ENCODE results near the gene ACTR2.

The ACTR2 gene

DNA sequence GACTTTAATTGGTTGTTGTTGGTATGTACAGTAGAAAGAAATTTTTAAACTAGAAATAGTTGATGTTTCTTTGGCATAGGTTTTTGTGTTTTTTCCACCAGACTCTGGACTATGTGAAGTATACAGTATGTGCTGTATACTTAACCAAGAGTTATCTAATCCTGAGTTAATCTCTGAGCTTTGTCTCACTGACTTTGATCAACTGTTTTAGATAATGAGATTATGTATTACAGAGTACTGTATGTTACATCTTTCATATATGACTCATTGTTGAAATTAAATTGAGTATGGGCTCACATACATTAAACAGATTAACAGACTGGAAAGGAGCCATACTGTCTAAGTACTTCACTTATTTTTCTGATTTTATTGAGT, 38.0 kb downstream of the ACTR2 start:
- TF ChIP-seq, protein P1, sequence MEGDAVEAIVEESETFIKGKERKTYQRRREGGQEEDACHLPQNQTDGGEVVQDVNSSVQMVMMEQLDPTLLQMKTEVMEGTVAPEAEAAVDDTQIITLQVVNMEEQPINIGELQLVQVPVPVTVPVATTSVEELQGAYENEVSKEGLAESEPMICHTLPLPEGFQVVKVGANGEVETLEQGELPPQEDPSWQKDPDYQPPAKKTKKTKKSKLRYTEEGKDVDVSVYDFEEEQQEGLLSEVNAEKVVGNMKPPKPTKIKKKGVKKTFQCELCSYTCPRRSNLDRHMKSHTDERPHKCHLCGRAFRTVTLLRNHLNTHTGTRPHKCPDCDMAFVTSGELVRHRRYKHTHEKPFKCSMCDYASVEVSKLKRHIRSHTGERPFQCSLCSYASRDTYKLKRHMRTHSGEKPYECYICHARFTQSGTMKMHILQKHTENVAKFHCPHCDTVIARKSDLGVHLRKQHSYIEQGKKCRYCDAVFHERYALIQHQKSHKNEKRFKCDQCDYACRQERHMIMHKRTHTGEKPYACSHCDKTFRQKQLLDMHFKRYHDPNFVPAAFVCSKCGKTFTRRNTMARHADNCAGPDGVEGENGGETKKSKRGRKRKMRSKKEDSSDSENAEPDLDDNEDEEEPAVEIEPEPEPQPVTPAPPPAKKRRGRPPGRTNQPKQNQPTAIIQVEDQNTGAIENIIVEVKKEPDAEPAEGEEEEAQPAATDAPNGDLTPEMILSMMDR (IDR thresholded peaks at IDR 0.05; ENCODE audit: low read depth, low read length, missing control alignments), result no peak
- no peak for DNase-seq (ENCODE audit: extremely low read depth, low read depth)
- no peak overlapping the region for H3K4me3 ChIP-seq (replicated peaks; ENCODE audit: low read depth, low read length)

DNA sequence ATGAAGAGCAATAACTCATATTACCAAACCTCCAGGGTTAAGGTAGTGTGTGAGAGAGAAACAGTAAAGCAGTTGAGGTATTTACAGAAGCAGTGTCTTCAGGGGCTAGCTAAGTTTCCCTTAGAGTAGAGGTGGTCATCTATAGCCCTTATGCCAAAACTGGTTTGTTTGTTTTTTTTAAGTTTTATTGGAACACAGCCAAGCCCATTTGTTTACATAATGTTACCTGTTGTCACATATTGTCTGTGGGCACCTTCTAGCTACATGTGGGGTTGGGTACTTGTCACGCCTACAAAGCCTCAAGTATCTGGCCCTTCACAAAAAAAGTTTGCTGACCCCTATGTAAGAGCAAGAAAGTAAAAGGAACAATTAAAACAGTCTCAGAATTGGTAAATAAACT, 39.4 kb downstream of the ACTR2 start:
- no peak for DNase-seq (ENCODE audit: extremely low read depth, low read depth)
- TF ChIP-seq, protein P1 (IDR thresholded peaks at IDR 0.05; ENCODE audit: low read depth, low read length, missing control alignments), result no peak
- no peak overlapping the region for H3K4me3 ChIP-seq (replicated peaks; ENCODE audit: low read depth, low read length)

DNA sequence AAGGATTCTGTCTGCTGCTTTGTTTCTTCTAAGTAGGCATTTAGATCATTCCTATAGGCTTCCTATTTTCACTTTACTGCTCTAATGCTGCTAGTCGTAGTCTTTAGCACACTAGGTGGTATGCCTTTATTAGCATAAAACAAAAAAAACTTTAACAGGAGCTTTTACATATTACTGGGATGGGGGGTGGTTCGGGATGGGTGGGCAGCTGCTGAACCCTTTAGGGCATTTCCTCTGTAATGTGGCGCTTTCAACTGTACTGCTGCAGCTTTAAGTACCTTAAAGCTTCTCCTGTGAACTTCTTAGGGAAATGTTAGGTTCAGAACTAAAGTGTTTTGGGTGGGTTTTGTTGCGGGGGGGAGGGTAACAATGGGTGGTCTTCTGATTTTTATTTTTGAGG, 41.3 kb downstream of the ACTR2 start:
- TF ChIP-seq, protein P1 (IDR thresholded peaks at IDR 0.05; ENCODE audit: low read depth, low read length, missing control alignments), result no peak
- H3K4me3 ChIP-seq (replicated peaks; ENCODE audit: low read depth, low read length), result no peak overlapping the region
- no peak for DNase-seq (ENCODE audit: extremely low read depth, low read depth)

DNA sequence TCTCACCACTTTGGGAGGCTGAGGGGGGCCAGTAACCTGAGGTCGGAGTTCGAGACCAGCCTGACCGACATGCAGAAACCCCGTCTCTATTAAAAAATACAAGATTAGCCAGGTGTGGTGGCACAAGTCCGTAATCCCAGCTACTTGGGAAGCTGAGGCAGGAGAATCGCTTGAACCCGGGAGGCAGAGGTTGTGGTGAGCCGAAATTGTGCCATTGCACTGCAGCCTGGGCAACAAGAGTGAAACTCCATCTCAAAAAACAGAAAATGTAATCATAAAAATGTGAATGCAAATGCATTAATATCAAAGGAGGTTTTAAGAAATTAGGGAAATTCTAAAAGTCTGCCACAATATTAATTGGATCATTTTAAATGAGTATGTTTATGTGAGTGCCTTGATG, 45.7 kb downstream of the ACTR2 start:
- TF ChIP-seq, protein P1 (IDR thresholded peaks at IDR 0.05; ENCODE audit: low read depth, low read length, missing control alignments), result no peak
- DNase-seq (ENCODE audit: extremely low read depth, low read depth), result no peak

DNA sequence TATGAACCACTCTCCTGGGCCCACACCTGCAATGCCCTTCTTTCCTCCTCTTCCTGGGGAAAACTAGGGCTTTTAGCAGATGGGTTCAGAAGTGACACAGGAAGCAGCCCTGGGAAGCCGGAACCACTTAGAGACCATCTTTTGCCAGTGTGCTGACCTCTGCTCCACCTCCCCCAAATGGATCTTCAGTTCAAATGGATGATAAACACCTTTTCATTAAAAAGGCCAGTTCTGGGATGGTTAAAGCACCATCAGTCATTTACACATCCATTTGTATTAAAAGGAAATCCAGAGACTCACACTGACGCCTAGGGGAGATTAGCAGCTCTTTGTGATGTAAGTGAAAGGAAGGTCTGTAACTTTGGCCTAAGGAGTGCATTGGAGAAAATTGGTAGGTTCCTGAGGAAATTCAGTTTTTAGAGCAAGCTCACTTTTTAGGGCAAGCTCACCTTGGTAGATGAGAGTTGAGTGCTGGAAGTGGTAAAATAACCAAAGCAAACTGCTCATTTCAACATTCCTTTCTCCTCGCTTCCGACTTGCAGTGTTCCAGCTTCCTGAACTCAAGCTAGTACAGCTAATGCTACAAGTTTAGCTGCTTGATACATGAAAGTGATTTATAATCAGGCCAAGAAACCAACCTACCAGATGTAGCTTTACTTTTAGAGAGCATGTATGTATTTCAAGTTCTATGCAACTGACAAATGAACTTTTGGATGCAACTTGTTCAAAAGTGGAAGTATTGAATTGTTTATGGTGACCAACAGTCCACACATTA, 47.7 kb downstream of the ACTR2 start:
- DNase-seq (ENCODE audit: extremely low read depth, low read depth), result no peak
- TF ChIP-seq, protein P1 (IDR thresholded peaks at IDR 0.05; ENCODE audit: low read depth, low read length, missing control alignments), result no peak
- no peak overlapping the region for H3K4me3 ChIP-seq (replicated peaks; ENCODE audit: low read depth, low read length)

More for the DNA sequence above, 45.7 kb downstream of the ACTR2 start:
- H3K4me3 ChIP-seq (replicated peaks; ENCODE audit: low read depth, low read length), result no peak overlapping the region

DNA sequence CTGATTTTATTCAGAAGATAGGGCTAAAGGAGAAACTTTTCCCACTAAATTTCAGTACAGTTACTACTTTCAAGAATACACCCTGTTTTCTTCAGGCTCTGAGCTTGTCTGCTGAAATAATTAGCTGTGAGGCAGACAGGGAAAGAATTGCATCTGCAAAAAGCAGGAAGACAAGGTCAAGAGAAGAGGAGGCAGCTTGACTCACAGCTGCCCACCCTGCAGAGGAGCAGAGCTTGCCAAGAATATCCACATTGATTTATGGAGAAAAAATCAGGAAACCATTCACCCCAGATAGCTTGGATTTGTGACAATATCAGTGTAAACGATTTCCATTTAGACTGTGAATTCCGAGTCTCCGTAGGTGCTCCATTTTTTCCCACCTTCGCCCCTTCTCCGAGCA, 49.0 kb downstream of the ACTR2 start:
- no peak overlapping the region for H3K4me3 ChIP-seq (replicated peaks; ENCODE audit: low read depth, low read length)
- DNase-seq (ENCODE audit: extremely low read depth, low read depth), result no peak
- TF ChIP-seq, protein P1 (IDR thresholded peaks at IDR 0.05; ENCODE audit: low read depth, low read length, missing control alignments), result no peak

DNA sequence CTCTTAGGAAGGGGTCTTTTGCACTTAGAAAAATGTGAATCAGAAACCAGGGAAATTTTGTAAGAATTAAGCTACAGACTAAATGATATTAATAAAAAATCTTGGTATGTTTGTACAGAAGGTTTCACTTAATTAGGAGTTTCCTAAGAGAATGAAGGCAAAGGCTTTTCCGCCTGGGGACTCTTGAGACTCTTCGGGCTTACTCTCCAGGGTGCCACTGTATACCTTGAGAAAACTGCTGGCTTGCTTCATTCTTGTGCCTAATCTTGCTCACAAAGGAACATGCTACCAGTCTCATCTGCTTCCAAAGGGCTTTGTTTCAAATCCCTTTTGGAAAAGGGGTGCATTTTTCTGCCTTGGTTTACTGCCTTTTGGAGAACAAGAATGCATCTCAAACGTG, 49.5 kb downstream of the ACTR2 start:
- H3K4me3 ChIP-seq (replicated peaks; ENCODE audit: low read depth, low read length), result no peak overlapping the region
- DNase-seq (ENCODE audit: extremely low read depth, low read depth), result no peak
- TF ChIP-seq, protein P1 (IDR thresholded peaks at IDR 0.05; ENCODE audit: low read depth, low read length, missing control alignments), result no peak
